HG03066 (cell line): ENCODE data around the gene TRABD2B.

Source experiments
- ATAC-seq: cut with Tn5 transposase; IDR thresholded peaks from one replicate; pipeline ENCODE4 v1.9.1; 2021; ENCODE audit warnings: low read depth; ENCODE audit not compliant: unreplicated experiment

The TRABD2B gene

DNA sequence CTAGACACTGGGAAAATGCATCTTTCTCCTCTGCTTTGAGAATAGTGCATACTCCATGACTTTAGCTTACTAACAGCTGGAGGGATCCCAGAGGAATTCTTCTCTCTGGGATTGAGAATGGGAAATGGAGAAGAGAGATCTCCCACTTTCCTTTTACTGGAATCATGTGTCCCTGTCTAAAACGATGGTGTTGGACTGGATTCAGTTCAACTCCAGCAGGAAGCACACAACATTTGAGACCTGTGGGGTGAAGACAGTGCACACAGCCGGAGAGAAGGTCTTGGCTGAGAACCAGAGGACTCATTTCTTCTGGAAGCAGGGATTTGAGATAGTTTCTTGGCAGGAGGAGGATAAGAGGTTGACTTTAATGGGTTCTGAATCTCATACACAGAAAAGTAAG lies 58.7 kb downstream of the TRABD2B start:
- ATAC-seq = no peak

DNA sequence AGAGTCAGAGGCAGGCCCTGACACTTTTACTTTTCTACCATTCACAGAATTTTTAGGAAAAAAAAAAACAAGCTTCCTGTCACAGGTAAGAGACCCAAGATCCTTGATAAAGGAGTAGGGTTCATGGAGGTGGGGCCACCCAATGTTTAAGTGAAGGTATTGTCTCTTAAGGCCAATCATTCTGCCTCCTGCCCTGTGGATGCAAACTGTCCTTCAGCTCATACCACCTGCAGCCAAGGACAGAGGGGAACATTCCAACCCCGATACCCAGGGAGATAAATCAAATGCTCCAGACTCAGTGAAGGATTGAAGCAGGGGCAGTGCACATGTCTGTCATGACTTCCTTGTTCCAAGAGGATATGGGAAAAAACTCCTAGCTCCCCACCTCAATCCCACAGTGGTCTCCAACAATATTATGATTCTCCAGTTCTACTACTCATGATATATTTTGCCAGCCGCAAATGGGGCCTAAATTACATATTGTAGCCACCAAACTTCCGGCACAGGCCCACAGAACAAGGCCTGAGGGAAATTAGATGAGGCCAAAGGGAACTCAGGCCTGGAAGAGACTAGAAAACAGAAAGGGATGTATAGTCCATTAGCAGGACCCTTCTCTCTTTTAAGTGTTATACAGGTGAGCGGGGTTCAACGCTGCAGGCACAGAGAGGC lies 59.5 kb downstream of the TRABD2B start:
- ATAC-seq = no peak

DNA sequence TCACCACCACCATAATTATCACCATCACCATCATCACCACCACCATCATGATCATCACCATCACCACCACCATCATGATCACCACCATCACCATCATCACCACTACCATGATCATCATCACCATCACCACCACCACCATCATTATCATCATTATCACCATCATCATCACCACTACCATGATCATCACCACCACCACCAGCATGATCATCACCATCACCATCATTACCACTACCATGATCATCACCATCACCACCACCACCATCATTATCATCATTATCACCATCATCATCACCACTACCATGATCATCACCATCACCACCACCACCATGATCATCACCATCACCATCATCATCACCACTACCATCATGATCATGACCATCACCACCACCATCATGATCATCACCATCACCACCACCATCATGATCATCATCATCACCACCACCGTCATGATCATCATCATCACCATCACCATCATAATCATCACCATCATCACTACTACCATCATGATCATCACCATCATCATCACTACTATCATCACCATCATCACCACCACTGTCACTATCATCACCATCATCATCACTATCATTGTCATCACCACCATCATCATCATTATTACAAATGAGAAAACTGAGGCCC lies 60.2 kb downstream of the TRABD2B start:
- no peak for ATAC-seq

DNA sequence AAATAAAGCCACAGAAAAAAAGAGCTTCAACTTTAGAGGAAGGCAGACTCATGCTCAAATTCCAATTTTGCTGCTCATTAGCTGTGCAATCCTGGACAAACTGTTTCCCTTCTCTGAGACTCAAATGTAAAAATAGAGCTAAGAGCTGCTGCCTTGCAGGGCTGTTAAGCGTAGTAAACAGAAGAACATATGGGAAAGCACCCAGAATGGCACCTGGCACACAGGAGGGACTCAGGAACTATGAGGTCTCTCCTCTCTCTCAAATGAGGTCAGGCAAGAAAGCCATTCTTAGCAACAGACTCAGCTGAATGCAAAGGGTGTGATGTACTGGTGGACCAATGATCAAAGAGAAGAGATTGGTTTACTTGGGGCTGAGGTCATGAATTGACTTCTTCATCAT lies 61.3 kb downstream of the TRABD2B start:
- no peak for ATAC-seq

DNA sequence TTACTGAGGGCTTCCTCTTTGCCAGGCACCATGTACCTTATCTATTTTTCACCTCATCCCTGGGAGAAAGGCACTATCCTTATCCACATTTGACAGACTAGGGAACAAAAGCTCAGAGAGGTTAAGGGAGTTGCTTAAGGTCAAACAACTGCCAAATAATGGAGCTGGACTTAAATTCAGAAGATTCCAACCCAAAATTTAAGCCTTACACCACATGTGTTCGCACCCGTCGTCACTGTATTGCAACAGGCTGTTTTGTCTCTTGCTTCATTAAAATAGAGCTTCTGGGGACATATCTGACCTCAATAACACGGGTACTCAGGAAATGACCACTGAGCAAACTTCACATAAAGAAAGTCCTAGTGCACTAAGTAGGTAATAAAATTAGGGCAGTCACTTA lies 62.0 kb downstream of the TRABD2B start:
- no peak for ATAC-seq

DNA sequence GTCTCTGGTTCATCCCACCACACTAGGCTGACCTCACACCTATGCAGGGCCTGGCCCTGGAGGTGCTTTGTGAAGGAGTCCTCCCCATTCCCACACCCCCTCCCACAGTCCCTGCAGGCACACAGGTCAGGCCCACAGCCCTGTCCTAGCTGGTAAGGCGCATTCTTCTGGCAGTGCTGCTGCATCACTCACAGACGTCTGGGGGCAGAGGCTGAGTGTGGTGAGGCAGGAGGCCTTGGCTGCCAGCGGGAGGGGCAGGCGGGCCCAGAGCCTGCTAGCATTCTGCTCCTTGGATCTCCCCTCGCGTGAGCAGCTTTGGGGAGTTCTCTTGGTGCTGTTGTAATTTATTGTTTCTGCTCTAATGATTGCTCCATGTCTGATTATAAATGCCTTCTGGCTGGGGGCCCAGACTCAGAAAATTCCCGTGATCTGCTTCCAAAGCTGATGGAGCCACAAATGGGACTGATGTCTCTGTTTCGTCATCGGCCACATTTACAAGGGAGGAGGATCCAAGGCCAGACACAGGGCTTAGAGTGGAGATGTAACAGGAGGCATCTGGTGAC lies 62.9 kb downstream of the TRABD2B start:
- no peak for ATAC-seq

DNA sequence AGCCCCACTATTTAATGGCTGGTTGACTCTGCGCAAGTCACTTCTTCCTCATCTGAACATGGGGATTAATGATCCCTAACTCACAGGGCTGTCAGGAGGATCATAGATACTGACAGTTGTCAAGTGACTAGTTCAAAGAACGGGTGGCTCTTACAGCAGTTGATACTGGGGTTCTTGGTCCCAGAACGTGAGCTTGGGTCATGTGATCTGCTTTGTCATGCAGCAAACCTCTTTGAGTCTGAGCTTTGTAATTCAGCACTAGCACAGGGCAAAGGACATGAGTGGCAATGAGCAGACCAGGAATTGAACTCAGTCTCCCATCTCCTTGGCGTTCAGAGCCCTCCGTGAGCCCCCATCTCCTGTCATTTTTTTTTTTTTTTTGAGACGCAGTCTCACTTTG lies 64.4 kb downstream of the TRABD2B start:
- ATAC-seq = no peak

DNA sequence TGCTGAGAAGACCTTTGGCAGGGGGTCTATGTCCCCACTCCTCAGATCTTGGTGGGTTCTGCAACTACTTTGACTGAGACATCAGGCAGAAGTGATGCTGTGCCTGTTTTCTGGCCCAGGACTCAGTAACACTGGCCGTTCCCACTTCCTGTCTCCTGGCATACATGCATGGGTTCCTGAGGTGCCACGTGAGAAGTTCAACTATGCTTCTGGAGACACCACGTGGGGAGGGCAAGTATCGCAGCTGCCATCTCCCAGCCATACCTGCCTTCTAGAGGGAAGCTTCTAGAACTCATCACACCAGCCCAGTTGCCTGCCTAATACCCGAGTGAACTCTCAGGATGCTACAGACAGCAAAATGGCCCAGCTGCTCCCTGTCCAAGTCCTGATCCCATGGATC lies 65.8 kb downstream of the TRABD2B start:
- ATAC-seq = no peak

DNA sequence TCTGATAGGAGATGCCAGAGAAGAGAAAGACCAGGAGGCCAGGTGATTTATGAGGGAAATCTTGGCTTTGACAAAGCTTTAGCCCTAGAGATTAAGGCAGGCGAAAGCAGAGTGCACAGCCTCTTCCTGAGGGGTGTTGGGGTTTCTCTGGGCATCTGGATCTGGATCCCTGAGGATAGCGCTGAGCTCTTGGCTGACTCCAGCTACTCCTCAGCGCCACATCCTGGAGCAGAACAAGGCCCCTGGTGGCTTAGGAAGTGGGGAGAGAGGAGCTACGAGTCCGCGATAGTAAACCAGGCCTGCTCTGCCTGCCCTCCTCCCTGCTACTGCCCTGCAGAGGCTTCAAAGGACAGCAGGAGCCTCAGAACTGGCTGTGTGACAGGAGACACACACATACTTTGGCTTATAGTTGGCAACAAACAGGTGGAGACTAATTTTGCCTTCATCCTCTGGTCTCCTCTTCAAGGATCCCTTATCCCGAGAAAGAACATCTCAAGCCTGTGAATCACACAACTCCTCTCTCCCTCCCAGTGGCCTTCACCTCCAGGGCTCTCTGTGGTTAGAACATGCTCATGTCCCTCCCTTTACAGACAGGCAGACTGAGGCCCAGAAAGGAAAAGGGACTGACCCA lies 66.9 kb downstream of the TRABD2B start:
- ATAC-seq = no peak

DNA sequence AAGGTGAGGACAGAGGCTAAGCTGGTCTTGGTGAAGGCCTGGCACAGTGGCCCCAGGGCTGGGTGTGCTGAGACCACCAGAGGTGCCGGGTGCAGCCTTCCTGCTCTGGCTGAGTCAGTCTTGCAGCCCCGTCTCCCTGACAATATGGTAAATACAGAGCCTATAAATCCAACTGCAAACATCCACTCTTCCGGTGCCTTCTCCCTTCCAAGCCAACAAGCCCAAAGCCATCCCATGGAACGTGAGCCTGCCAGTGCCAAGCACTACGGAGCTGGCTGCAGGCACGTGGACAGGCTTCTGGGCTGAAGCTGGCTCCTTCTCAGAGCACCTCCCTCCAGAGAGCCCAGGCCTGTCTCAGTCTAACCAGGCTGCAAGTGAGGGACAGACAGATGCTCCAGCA lies 70.0 kb downstream of the TRABD2B start:
- no peak for ATAC-seq

DNA sequence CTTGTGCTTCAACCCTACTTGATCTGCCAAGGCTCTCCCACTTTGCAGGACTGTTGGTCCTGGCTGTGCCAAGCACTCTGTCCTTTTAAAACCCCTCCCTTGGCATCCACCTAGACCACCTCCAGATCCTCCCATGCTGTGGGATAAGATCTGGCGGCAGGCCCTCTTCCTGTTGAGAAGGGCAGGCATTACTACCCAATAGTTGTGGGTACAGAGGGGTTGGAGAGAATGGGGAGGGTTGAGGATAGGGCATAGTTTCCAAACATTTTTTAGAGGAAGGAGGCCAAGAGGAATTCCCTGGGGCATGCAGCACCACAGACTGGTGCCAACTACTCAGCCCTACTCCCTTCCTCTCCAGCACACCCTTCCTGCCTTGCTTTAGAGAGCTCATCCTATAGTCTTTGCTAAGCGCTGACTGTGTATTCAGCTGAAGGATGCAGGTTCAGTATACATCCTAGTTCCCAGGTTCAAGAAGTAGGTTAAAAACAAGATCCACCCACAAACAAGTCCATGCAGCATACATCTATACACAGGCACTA lies 70.7 kb downstream of the TRABD2B start:
- no peak for ATAC-seq

DNA sequence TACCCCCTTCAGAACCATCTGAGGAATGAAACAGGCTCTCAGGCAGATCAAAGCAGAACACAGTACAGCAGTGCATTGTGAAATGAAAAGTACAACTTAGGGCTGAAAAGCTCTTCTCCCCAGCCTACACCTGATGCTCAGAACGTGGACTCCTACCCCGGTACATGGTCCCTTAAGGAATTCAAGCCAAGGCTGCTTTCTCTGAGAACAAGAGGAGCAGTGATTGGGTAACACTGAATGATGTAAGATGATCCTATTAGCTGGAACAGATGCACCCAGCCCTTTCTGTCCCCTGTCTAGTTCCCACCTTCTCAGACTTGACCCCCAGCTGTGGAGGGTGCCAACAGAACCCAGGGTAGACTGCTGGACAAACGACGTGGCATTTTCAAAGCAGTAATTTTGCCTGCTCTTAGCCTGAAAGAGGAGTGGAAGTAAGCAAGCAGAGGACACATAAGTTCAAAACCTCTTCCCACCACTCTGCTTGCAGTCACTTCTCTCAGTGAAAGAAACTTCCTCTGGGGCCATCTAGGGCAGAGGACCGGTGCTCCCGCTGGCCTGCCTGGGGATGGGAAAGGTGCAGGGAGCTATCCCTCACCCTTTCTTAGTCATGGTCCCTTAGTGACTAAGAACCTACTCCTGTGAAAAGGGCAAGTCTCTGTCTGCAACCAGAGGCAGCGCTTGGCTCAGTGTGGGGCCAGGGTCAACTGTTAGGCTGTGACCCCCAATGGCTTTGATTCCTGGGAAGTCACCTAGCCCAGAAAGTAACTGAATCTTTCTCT lies 72.7 kb downstream of the TRABD2B start:
- no peak for ATAC-seq

DNA sequence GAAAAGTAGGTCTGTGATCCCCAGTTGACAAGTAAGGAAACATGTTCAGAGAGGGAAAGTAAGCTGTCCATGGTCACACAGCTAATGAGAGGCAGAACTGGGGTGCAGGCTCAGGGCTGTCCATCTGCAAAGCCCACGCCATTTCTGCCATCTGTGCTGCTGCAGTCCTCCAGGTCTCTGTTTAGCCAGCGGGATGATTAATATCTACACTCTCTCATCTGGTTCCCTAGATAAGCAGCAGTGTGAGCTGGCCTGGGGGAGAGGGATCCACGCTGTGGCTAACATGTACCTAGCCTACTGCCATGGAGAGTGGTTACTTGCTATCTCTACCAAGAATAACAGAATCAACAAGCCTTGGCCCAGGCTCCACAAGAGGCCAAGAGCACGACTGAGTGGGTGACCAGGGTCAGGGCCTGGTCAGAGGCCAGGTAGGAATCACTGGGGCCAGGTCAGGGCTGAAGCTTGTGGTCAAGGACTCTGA lies 75.2 kb downstream of the TRABD2B start:
- no peak for ATAC-seq

DNA sequence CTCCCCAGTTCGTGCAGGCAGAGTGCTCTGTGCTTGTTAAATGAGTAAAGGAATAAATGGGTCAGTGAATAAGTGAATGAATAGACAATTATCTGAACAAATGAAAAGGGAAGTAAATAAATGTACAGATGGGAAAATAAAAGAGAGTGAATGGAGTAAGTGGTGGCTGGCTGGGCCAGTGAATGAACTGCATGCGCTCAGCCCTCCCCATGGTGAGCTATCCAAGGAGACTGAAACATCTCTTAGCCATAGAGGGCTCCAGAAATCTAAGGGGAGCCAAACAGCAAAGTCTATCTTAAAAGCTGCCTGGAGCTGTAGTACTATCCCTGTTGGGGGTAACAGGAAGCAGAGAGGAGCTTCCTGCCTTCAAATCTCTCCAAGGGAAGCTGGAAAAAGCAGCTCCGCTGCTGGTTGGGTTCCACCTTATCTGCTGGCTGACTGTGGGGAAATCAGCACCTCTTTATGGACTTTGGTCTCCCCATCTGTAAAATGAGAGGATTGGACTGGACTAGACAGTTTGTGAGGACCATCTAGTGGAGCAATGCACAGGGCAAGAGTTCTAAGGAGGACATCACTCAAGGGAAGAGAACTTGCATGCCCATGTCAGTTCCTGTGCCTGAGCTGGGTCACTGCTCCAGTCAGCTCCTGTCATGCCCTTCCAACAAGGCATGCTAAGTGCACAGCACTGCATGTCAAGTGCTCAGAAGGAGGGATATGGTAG lies 77.9 kb downstream of the TRABD2B start:
- no peak for ATAC-seq

DNA sequence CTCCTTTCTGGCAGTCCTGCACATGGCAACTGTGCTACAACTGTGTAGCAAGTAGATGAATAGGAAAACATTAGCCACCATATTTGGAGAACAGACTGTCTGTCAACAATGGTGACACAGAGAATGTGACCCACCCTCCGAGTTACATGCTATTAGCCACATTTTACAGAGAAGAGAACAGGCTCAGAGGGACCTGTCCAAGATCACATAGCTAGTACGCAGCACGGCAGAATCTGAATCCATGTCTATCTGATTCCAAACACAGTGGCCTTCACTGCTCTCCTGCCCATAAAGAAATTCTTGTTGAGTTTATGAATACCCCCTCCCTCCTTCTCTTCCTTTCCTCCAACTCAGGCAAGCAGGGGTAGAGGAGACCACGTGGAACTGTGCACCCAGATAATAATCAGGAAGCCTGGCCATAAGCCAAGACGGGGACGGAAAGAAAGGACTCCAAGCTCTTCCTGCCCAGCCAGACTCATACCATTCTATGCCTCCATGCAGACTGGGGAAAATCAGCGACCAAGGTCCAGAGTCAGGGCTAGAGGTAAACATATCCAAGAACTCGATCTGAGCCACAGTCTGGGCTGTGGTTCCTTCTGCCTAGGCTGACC lies 78.8 kb downstream of the TRABD2B start:
- ATAC-seq = no peak

DNA sequence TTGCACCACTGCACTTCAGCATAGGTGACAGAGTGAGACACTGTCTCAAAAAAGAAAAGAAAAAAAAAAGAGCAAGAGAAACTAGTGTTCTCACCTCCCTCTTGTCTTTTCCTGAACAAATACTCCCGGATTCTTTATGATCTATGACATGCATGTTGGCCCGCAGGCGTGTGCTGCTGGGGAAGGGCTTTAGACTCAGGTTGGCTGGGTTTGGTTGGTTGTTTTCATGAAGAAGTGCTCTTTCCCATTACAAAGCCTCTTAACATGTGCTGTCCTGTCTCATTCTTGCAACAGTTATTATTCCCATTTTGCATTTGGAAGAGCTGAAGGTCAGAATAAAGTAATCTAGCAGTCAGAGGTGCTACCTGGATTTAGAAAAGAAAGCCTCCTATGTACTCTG lies 79.5 kb downstream of the TRABD2B start:
- ATAC-seq = no peak

DNA sequence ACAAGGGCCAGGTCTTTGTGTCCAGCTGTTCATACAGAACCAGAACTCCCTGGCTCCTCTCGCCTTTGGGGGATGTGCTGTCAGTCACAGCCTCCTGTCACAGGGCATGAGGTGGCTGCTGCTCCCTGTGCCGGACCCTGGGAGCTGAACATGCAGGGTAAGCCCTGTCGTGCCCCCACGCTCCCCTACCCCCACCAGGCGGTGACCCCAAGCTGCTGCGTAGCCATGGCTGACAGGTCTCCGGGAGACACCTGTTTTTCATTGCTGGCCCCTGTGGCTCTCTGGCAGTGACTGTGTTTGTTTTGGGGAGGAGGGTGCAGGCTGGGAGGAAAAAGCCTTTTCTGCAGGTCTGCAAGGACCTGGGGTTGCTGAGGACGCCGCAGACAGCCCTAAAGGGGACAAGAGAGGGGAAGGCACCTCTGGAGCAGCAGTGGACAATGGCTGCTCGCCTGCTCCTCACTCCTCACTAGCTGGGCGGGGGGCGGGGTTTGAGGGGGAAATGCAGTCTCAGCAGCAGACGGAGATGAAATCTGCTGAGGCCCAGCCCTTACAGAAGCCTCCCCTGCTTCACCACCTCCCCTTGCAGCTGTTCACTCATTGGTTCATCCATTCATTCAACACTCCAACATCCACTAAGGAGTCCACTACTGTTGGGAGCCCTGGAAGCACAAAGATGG lies 81.4 kb downstream of the TRABD2B start:
- no peak for ATAC-seq

DNA sequence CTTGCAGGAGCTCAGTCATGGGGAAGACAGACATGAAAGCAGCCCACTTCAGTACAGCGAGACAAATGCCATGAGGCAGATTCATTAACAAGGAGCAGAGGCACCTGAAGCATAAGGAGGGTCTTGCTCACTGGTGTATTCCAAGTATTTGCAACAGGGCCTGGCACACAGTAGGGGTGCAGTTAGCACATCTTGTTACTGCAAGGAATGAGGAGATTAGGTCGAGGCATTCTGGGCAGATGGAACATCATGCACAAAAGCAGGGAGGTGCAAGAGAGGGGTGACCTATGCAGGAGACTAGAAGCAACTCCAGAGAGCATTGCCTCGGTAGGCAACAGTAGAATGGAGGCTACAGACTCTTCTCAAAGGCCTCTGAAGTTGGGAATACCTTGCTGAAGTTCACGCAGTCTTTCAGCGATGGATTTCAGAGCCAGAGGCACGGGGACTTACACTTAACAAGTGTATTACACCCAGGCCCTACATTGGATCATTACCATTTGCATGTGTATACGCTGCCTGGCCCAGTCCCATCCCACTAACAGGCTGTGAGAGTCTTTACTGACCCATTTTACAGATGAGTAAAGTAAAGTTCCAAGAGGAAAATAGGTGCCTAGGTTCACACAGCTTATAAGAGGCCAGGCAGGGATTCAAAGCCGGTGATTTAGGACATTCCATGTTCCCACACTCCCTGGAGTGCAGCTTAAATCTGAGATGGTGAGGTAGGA lies 82.1 kb downstream of the TRABD2B start:
- no peak for ATAC-seq
